Stimulated activated CD8-positive, alpha-beta memory T cell treated with anti-CD3 and anti-CD28 coated beads, Interleukin-12 subunit alpha, Interleukin-12 subunit beta, amount 100 ng/mL, for 24 hours (primary cell): ENCODE data around the gene COA8.

Experiments
- DNase-seq: peaks from one replicate; pipeline ENCODE4 v3.0.0-alpha.2; 2020; ENCODE audit errors: extremely low read depth

The COA8 gene

DNA sequence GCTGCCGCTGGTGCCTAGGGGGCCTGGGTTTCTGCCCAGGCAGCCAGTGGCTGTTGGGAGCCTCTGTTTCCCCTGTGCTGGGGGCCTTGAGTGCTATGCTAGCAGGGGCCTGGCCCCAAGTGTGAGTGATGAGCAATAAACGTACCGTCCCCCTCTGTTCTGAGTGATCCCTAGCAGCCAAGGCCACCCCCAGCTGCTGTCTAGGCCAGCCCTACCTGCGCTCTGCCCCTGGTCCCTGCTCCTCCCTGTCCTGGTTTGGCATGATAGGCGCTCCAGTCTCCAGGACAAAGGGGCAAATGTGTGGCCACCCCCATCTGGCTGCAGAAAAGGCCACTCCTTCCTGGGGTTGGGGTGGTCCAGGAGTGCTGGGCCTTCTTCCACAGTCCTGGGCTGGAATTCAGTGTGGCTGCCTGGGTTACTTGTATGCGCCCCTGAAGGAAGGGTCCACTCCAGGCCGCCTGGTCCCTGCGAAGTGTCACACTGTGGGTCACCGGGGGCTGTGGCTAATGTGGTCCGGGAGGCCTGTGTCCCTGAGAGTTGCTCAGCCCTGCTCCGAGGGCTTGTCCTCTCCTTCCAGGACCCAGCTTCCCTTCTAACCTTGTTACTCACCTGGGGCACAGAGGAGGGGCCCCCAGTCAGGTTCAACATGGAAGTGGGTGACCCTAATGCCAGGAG is 26.7 kb upstream of the COA8 start:
- DNase-seq = no peak

DNA sequence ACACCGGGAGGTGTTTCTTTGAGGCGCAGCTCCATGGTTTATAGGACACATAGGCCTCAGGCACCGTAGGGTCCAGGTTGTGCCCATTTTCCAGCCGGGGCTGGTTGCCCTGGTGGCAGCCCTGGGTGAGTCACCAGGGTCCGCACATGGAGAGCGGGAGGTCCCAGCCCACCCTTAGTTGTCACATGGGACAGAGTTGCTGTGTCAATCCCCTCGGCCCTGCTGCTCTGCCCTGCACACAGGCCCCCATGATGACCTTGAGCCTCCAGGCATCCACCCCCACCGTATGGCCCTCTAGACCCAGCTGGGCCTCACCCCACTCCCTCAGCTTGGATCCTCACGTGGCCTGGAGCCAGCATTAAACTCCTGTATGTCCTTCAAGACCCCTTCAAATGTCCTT is 26.1 kb upstream of the COA8 start:
- no peak for DNase-seq

DNA sequence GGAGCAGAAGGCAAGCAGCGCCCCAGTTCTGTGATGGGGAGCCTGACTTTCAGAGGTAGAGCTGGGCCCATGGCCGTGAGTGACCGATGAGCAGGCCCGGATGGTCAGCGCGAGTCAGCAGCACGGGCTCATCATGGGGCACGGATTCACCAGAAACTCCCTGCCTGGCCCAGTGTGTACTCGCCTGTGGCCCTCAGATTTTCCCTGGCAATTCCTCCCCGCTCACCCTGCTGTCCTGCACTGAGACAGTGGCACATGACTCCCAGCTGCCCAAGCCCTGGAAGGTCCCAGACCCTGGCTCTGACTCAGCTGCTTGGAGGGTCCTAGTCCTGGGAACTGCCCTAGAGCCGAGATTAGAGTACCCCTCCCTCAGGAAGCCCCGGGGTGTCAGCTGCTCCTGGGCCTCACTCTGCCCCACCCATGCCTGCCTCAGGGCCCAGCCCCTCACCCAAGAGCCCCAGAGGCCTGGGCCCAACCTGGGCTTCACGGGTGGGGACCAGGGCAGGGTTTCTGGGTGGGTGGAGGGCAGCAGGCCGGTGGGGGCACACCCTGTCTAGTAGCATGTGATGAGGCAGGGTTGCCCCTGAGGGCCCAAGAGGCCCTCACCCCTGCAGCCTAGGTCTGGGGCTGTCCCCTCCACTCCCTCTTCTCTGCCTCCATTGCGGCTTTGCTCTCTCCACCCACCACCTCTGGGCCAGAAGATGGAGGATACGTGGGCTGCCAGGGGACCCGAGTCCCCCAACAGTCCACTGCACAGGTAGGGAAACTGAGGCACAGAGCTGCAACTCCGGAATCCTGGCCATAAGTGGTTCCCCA is 25.4 kb upstream of the COA8 start:
- DNase-seq = no peak

GRCh38 chr14:103538291-103539055 is 24.3 kb upstream of the COA8 start:
- DNase-seq = no peak

- DNase-seq = no peak
Observed at GRCh38 chr14:103539056-103539825, 23.5 kb upstream of the COA8 start.

- no peak for DNase-seq
Observed at GRCh38 chr14:103540821-103541708, 21.7 kb upstream of the COA8 start.

DNA sequence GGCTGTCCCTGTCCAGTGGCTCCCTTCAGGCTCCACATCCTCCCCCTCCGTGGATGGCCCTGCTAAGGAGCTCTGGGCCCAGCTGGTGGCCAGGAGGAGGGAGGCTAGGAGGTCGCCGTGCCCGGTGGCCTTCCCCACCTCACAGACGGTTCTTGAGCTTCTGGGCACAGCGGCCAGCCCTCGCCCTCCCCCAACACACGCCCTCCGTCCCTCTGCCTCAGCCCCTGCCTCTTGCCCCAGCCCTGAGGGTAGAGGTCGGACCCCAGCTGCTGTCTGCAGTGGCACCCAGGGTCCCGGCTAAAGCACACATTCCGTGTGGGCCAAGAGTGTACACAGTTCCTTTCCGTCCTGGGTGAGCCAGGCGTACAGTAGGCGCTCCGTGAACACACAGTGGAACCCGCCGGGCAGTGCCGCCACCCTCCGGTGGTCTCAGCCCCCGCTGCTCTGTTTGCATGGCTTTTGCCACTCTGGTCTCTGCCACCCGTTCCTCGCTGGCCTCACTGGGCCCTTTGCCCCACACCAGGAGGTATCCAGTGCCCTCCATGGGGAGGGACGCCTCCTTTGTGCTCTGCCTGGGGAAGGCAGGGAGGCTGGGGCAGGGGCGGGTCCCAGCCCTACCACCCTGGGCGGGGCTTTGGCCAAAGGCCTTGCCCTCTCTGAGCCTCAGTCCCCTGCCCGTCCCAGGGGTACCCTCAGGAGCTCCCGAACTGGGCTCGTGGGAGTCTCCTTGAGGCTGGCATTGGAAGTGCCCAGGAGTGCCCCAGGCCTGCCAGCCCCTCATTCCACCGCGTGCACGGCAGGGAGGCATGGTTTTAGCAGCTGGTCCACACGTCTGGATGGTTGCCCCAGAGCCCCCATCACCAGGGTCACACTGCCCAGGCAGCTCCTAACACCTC is 20.8 kb upstream of the COA8 start:
- DNase-seq = no peak

DNA sequence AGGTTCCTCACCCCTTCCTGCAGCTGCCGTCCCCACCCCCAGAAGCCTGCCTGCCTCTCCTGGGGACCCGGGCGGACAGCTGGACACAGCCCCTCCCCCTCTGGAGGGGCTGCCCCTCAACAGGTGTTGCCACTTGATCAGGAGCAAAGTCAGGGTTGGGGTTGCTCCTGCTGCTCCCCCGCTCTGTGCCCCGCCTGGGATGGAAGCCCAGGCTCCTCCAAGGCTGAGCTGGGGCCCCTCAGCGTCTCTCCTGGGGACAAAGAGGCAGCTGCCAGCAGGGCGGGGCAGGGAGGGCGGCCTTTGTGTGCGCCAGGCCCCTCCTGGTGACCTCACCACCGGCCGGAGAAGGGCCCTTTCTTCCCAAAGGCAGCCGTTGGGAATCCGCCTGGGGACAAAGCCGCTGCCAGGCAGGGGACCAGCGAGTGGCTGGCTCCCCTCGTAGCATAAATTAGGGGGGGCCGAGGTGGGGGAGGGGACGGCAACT is 20.1 kb upstream of the COA8 start:
- no peak for DNase-seq

GRCh38 chr14:103543140-103543539 is 19.6 kb upstream of the COA8 start:
- DNase-seq = no peak

- no peak for DNase-seq
Observed at GRCh38 chr14:103543721-103544387, 18.9 kb upstream of the COA8 start.

- DNase-seq = no peak
Observed at GRCh38 chr14:103544388-103545218, 18.2 kb upstream of the COA8 start.

- no peak for DNase-seq
Observed at GRCh38 chr14:103545219-103545914, 17.4 kb upstream of the COA8 start.

GRCh38 chr14:103545915-103546651 is 16.7 kb upstream of the COA8 start:
- no peak for DNase-seq

DNA sequence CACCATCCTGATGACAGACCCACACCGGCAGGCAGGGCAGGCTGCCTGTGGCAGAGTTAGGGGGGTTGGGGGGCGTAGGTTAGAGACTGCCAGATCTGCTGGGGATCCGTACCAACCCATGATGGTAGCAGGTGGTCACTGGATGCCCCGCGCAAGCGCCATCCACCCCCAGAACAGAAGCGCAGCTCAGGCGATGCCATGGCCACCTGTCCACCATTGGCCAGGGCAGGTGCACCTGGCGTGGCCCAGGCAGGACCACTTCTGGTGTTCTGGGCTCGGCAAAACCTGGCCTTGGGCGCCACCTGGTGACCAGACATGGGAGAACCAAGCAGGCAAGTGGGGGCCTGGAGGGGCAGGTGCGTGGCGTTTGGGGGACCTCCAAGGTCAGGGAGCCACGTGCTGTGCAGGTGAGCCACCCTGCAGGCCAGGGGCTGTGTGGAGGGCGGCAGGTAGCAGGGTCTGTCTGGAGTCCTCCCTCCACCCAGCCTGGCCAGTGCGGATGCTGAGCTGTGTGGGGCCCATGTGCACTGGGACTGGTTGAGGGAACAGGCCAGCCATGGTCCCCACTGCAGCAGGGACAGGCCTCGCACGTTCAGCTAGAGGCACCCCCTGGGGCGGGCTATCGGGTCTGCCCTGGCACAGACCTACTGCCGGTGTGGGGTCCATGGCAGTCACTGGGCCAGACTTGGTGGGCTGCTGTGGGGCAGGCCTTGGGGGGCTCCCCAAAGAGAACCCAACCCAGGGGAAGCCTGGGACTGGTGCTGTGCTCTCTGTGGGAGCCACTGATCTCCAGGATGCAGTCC is 15.9 kb upstream of the COA8 start:
- DNase-seq = peak; percentile 39

DNA sequence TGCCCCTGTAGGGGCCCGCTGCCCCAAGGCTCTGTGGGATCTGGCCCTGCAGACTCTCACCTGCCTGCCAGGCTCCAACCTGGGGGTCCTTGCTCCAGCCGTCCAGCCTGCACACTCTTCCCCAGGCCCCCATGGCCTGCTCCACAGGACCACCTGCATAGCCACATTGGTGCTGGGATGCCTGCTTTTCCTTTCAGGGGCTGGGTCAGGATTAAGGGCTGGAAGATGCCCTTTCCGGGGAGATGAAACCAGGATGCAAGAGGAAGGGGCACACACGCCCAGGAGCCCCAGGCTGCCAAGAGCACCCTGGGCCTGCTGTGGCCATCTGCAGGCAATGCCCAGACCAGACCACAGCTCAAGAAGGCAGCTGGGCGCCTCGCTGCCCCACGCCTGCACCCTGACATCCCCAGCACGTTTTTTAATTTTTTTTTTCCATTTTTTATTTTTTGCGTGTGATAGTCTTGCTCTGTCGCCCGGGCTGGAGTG is 15.3 kb upstream of the COA8 start:
- DNase-seq = no peak

DNA sequence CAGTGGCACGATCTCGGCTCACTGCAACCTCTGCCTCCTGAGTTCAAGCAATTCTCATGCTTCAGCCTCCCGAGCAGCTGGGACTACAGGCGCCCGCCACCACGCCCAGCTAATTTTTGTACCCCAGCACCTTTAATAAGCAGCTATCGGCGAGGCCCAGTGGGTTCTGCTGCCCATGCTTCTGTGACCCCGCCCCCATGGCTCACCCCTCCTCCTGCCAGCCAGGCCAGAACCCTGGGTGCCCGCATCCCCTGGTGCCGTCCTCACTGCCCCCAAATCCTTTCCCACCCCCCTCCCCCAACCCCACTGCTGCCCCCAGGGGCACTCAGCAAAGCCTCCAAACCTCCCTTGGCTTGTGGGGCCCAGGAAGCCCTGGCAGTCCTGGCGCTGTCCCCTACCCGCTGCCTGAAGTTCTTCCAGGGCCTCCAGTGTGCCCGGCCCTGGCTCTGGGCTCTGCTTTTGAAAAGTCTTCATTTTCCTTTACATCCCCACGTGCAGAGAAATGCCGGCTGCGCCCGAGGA is 14.8 kb upstream of the COA8 start:
- no peak for DNase-seq
